GM18867 (cell line): Measurements from ENCODE around the gene PRRC2C.

Experiments
- ATAC-seq: cut with Tn5 transposase; IDR thresholded peaks from one replicate; pipeline ENCODE4 v1.9.1; 2021; ENCODE audit warnings: mild to moderate bottlenecking, moderate library complexity; ENCODE audit not compliant: unreplicated experiment

PRRC2C gene

GRCh38 chr1:171628225-171628624 lies 142.9 kb downstream of the PRRC2C start:
- no peak for ATAC-seq

GRCh38 chr1:171635661-171636060 lies 150.3 kb downstream of the PRRC2C start:
- ATAC-seq = no peak

GRCh38 chr1:171636141-171636540 lies 150.8 kb downstream of the PRRC2C start:
- ATAC-seq = no peak

- ATAC-seq = no peak
Measured at GRCh38 chr1:171637928-171638576, 152.7 kb downstream of the PRRC2C start.

GRCh38 chr1:171640225-171640624 lies 154.9 kb downstream of the PRRC2C start:
- ATAC-seq = no peak

GRCh38 chr1:171641076-171641864 lies 155.9 kb downstream of the PRRC2C start:
- ATAC-seq = no peak

- ATAC-seq = no peak
Measured at GRCh38 chr1:171642197-171642596, 156.9 kb downstream of the PRRC2C start.
